ENCODE measurements around the gene TSNAXIP1. TPM values are rescaled to one million over a fixed set of nuclear protein-coding genes. Genes with fewer than 3 reads are reported as not detected.

The TSNAXIP1 gene
- total RNA-seq, 1 donor from 2014 or later = 6.6 TPM

DNA sequence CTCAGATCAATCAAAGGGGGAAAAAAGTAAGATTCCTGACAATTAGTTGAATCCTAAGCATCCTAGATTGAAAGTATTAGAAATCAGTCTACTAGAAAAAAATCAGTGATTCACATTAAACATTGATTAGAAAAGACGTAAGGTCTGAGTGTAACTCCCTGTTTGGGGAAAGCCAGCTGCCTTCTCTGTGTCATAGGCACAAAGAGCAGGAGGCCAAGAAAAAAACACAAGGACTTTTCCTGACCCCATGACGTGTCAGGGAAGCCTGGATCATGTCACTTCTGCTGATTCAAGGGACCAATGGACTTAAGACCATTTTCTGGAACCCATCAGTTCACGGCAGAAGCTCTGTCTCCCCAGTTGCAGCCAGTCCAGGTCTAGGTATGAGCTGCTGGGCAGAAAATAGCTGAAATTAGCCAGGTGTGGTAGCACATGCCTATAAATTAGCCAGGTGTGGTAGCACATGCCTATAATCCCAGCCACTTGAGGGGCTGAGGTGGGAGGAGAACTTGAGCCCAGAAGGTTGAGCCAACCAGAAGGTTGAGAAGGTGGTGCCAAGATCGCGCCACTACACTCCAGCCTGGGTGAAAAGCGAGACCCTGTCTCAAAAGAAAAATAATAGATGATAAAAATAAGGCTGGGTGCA, 36.2 kb upstream of the TSNAXIP1 start:
- TF ChIP-seq, protein P1, sequence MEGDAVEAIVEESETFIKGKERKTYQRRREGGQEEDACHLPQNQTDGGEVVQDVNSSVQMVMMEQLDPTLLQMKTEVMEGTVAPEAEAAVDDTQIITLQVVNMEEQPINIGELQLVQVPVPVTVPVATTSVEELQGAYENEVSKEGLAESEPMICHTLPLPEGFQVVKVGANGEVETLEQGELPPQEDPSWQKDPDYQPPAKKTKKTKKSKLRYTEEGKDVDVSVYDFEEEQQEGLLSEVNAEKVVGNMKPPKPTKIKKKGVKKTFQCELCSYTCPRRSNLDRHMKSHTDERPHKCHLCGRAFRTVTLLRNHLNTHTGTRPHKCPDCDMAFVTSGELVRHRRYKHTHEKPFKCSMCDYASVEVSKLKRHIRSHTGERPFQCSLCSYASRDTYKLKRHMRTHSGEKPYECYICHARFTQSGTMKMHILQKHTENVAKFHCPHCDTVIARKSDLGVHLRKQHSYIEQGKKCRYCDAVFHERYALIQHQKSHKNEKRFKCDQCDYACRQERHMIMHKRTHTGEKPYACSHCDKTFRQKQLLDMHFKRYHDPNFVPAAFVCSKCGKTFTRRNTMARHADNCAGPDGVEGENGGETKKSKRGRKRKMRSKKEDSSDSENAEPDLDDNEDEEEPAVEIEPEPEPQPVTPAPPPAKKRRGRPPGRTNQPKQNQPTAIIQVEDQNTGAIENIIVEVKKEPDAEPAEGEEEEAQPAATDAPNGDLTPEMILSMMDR (conservative IDR thresholded peaks at IDR 0.05) = no peak
- Mint-ChIP-seq H3K4me3 (no peak overlapping the region), H3K4me1 (peaks cover 4% of the 10 kb centered on the region), H3K36me3 (ENCODE audit: low read depth) (peaks cover 15% of the 10 kb centered on the region), H3K27ac (ENCODE audit: unreplicated experiment) (peak overlapping the region; percentile 50), H3K27me3 (ENCODE audit: low read depth) (no peaks in the 10 kb centered on the region), H3K9me3 (no peaks in the 10 kb centered on the region)
- DNase-seq (ENCODE audit: low read depth, low spot score) = no peak

DNA sequence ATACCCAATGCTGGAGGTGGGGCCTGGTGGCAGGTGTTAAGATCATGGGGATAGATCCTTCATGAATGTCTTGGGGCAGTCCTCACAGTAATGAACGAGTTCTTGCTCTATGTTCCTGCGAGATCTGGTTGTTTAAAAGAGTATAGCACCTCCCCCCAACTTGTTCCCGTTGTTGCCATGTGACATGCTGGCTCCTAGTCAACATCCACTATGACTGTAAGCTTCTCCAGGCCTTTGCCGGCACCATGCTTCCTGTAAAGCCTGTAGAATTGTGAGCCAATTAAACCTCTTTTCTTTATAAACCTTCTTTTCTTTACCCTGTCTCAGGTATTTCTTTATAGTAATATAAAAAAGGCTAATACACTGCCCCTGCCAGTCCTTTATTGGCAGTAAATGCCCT, 33.6 kb upstream of the TSNAXIP1 start:
- Mint-ChIP-seq H3K9me3 (no peaks in the 10 kb centered on the region), H3K36me3 (ENCODE audit: low read depth) (peaks cover 9% of the 10 kb centered on the region), H3K4me1 (peaks cover 4% of the 10 kb centered on the region), H3K27ac (ENCODE audit: unreplicated experiment) (no peak overlapping the region), H3K27me3 (ENCODE audit: low read depth) (no peaks in the 10 kb centered on the region), H3K4me3 (no peak overlapping the region)
- DNase-seq (ENCODE audit: low read depth, low spot score) = no peak
- TF ChIP-seq, protein P1 (conservative IDR thresholded peaks at IDR 0.05) = no peak

DNA sequence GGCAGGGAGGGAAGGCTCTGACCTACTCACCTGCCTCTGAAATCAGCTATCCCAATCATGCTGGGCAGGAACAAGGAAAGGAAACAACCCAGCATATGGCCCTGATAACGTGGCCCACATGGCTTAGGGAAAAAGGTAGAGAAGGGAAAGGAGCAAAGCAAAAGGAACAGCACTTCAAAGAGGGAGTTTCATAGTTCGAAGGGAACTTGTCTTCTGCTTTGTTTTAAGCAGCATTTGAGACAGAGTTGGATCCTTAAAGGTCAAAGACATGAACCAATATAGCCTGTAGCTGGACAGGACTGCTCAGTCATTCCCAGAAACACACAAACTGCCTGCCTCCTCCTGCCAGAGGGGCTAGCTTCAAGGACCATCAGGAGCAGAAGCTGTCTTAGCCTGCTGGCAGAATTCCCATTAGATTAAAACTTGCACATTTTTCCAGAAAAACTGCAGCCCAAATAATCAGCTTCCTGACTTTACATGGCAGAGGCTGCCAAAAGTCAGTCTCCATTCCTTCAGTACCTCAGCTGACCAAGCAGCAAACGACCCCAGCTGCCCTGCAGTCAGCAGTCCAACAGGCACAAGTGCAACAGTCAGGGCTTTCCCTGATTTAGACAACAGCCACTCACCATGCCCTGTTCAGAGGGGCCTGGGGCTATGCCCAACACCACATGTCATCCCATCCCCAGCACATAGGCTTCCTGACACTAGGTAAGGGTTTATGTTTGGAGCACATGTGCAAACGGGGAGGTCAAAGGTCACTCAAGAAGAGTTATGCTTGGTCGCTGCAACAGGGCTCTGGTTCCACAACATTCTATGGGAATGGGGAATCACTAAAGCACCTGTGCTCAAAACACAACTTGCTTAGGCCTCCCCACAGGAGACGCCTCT, 32.9 kb upstream of the TSNAXIP1 start:
- Mint-ChIP-seq H3K4me1 (peaks cover 4% of the 10 kb centered on the region), H3K27me3 (ENCODE audit: low read depth) (no peaks in the 10 kb centered on the region), H3K4me3 (no peak overlapping the region), H3K9me3 (no peaks in the 10 kb centered on the region), H3K27ac (ENCODE audit: unreplicated experiment) (no peak overlapping the region), H3K36me3 (ENCODE audit: low read depth) (peaks cover 9% of the 10 kb centered on the region)
- DNase-seq (ENCODE audit: low read depth, low spot score) = no peak
- TF ChIP-seq, protein P1 (conservative IDR thresholded peaks at IDR 0.05) = no peak

DNA sequence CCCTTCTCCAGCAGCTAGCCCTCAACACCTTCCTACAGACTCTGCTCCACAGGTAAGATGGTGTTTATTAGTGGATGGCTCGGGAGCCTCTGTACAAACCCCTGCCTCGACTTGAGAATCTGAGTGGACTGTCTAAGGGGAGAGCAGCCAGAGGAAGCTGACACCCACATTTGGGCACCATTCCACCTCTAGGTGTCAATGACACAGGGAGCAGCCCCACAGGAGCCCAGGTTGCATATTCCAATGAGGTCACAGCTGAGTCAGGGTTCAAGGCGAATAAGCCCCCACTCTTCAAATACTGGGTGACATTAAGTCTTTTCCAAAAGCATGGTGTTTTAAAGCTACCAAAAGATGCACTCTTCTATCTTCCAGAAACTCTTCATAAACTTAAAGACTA, 32.2 kb upstream of the TSNAXIP1 start:
- TF ChIP-seq, protein P1 (conservative IDR thresholded peaks at IDR 0.05) = no peak
- DNase-seq (ENCODE audit: low read depth, low spot score) = no peak
- Mint-ChIP-seq H3K9me3 (no peaks in the 10 kb centered on the region), H3K27me3 (ENCODE audit: low read depth) (no peaks in the 10 kb centered on the region), H3K36me3 (ENCODE audit: low read depth) (peaks cover 9% of the 10 kb centered on the region), H3K4me1 (peaks cover 4% of the 10 kb centered on the region), H3K27ac (ENCODE audit: unreplicated experiment) (no peak overlapping the region), H3K4me3 (no peak overlapping the region)

DNA sequence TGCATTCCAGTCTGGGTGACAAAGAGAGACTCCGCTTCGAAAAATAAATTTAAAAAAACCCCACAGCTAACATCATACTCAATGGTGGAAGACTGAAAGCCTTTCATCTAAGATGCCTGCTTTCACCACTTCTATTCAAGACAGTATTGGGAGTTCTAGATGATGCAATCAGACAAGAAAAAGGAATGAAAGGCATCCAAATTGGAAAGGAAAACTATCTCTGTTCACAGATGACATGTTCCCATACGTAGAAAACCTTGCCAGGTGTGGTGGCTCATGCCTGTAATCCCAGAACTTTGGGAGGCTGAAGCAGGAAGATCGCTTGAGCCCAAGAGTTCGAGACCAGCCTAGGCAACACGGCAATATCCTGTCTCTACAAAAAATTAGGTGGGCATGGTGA, 31.4 kb upstream of the TSNAXIP1 start:
- H3K27ac Mint-ChIP-seq (ENCODE audit: unreplicated experiment) = no peak overlapping the region
- H3K4me1 Mint-ChIP-seq = peaks cover under 1% of the 10 kb centered on the region
- H3K9me3 Mint-ChIP-seq = no peaks in the 10 kb centered on the region
- DNase-seq (ENCODE audit: low read depth, low spot score) = no peak
- no peak overlapping the region for H3K4me3 Mint-ChIP-seq
- TF ChIP-seq, protein P1 (conservative IDR thresholded peaks at IDR 0.05) = no peak
- peaks cover 10% of the 10 kb centered on the region for H3K36me3 Mint-ChIP-seq (ENCODE audit: low read depth)
- H3K27me3 Mint-ChIP-seq (ENCODE audit: low read depth) = no peaks in the 10 kb centered on the region
